Right hindlimb (tissue), 1 donor: Measurements from ENCODE around the gene RANBP10.

Experiments used
- DNase-seq: peaks from one replicate; pipeline ENCODE4 v3.0.0-alpha.2; 2018

RANBP10 gene

DNA sequence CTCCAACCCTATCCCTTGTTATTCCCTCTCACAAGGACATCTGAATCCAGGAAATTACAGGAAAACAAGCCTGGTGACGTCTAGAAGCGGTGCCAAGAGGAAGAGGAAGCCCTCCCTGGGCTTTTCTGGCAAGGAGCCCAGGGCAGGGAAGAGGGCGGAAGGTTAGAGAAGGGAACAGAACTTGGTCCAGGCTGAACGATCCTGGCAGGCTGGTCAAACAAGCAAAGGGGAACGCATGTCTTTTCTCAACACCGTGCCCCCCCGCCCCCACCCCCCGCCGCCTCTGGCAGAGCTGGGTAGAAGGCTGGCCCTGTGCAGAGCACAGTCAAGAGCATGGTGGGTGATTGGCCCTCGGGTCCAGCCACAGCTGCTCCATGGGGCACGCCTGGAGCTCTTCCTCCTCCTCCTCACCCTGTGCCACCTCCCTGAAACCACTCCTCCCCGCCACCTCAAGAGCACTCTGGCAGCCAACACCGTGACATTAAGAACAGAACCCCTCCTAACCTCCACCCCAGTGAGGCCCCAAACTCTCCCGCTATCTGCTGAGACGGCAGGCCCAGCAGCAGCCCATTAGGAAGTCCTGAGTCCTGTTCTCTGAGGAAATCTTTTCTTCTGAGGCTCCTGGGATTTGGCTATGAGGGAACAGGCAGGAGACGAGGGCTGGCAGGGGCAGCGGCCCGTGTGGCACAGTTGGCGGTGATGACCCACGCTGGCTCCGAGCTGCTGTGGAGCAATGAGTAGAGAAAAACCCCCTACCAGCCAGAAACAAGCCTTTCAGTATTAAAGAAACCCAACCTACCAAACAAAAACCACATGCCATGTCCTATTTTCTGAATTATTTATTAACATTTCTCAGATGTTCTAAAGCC lies 132.4 kb downstream of the RANBP10 start:
- DNase-seq, result peak; percentile 60
